ENCODE results near the gene MAPK10. TPM values are rescaled to one million over a fixed set of nuclear protein-coding genes. Genes with fewer than 3 reads are reported as not detected.

MAPK10 gene
- total and polyA plus RNA-seq, 2 of the 8 experiments (the other 6 are each of a cell fraction or from before 2014, with no cell fraction given) = 2.5 to 3.1 TPM

DNA sequence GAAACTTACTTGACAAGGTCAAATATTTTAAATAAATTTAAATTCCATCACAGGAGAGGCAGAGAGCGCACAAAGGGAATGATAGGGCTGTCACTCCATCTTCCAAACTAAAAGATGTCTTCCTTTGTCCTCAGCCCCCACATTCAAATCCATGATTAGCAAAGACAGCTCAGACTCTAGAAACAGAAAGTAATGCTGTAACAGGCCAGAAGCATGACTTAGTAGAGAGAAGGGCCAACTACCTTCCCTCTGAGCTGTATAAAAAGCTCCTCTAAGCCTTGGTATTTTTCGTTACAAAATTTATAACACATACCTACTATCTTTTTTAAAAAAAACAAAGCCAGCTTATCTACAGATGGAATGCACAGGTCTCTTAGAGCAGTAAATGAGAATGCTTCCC is 207.4 kb downstream of the MAPK10 start:
- no peaks in the 10 kb centered on the region for H3K36me3 ChIP-seq (ENCODE audit: control insufficient read depth in 2 of 4, insufficient read depth in 4 of 4, low read length in 3 of 4)
- H3K4ac ChIP-seq (replicated peaks; ENCODE audit: insufficient read length, low read depth, low read length) = no peak overlapping the region
- no peaks in the 10 kb centered on the region for H3K9me3 ChIP-seq (ENCODE audit: insufficient read depth in 2 of 2, low read depth in 1 of 2, low read length in 1 of 2)
- H3K9ac ChIP-seq (replicated peaks in 1 of 4; ENCODE audit: extremely low read depth in 1 of 4, low read depth in 3 of 4, low read length in 3 of 4) = no peak overlapping the region
- H2BK12ac ChIP-seq (ENCODE audit: low read depth, low read length) = no peak overlapping the region
- FAIRE-seq = no peak
- no peaks in the 10 kb centered on the region for H3K79me2 ChIP-seq (ENCODE audit: control insufficient read depth in 1 of 2, insufficient read depth in 2 of 2, low read length in 2 of 2)
- H3K23me2 ChIP-seq (ENCODE audit: low read depth, low read length) = no peaks in the 10 kb centered on the region
- H4K8ac ChIP-seq (ENCODE audit: extremely low read depth, insufficient read depth, low read length) = no peak overlapping the region
- ChIA-PET POLR2A (ENCODE audit: partially characterized antibody) (no interaction called here), CTCF (ENCODE audit: partially characterized antibody) (no interaction called here)
- H3K14ac ChIP-seq (ENCODE audit: insufficient read length) = no peak overlapping the region
- no peak overlapping the region for H3K4me3 ChIP-seq (ENCODE audit: extremely low read depth in 1 of 4, insufficient read depth in 2 of 4, low read depth in 3 of 4, low read length in 4 of 4)
- no peak for DNase-seq (ENCODE audit: low read depth in 1 of 2, low spot score in 2 of 2)
- no peak overlapping the region for H3K4me2 ChIP-seq (ENCODE audit: insufficient read depth in 1 of 2, low read depth in 2 of 2, low read length in 2 of 2)
- H4K91ac ChIP-seq (replicated peaks; ENCODE audit: insufficient read length, low read length) = no peak overlapping the region
- H3K4me1 ChIP-seq (replicated peaks in 1 of 4; ENCODE audit: control insufficient read depth in 3 of 4, insufficient read depth in 4 of 4, low read length in 3 of 4) = no peaks in the 10 kb centered on the region
- H2BK120ac ChIP-seq (replicated peaks; ENCODE audit: low read depth, low read length) = no peak overlapping the region
- WGBS, 2 experiments (ENCODE audit: extremely low coverage in 1 of 2, insufficient coverage in 1 of 2, insufficient read length in 1 of 2, insufficient replicate concordance in 2 of 2, low coverage in 1 of 2, low lambda C conversion rate in 2 of 2, missing lambda C conversion rate in 1 of 2) = 89% methylated on average over 2 of the region's 2 CpGs; no CpG with 5 or more reads in 1 of the 2 experiments
- no peak overlapping the region for H3K27ac ChIP-seq (ENCODE audit: low read depth, low read length)
- H2BK15ac ChIP-seq (ENCODE audit: low read length) = no peak overlapping the region
- no peak overlapping the region for H3K23ac ChIP-seq (ENCODE audit: insufficient read length)
- H2AK5ac ChIP-seq (ENCODE audit: low read depth, low read length) = no peak overlapping the region
- H3K27me3 ChIP-seq (replicated peaks in 1 of 4; ENCODE audit: control insufficient read depth in 3 of 4, extremely low read depth in 1 of 4, insufficient read depth in 3 of 4, low read length in 3 of 4) = no peaks in the 10 kb centered on the region
- H3K18ac ChIP-seq (ENCODE audit: extremely low read depth, low read length) = no peak overlapping the region
- H3K56ac ChIP-seq (replicated peaks; ENCODE audit: insufficient read length, low read depth, low read length) = no peak overlapping the region
- H4K20me1 ChIP-seq (replicated peaks in 1 of 2; ENCODE audit: control insufficient read depth in 1 of 2, insufficient read depth in 2 of 2, low read length in 2 of 2) = no peaks in the 10 kb centered on the region
- no peak overlapping the region for H2BK20ac ChIP-seq (ENCODE audit: low read length)
- no peak overlapping the region for H2AFZ ChIP-seq (ENCODE audit: low read length)
- H4K5ac ChIP-seq (ENCODE audit: insufficient read length, low read depth, low read length) = no peak overlapping the region
- H2BK5ac ChIP-seq (ENCODE audit: low read depth, low read length) = no peak overlapping the region
- H3K79me1 ChIP-seq (ENCODE audit: low read depth, low read length) = no peaks in the 10 kb centered on the region
- TF ChIP-seq YY1 (IDR thresholded peaks at IDR 0.05; ENCODE audit: low read depth, low read length) = no peak
- TF ChIP-seq JUND (IDR thresholded peaks at IDR 0.05; ENCODE audit: low read length) = no peak
